ENCODE data around the gene LPIN2.

Gene LPIN2

GRCh38 chr18:2970772-2971659, 41.9 kb downstream of the LPIN2 start:
- FAIRE-seq (no peak), DNase-seq (ENCODE audit: insufficient read length, low spot score) (no peak)
- TF ChIP-seq CTCF (IDR thresholded peaks at IDR 0.05; ENCODE audit: insufficient read depth, missing control alignments) = no peak

GRCh38 chr18:2970344-2970743, 42.6 kb downstream of the LPIN2 start:
- FAIRE-seq (no peak), DNase-seq (ENCODE audit: insufficient read length, low spot score) (no peak)
- TF ChIP-seq CTCF (IDR thresholded peaks at IDR 0.05; ENCODE audit: insufficient read depth, missing control alignments) = no peak

GRCh38 chr18:2969695-2970094, 43.2 kb downstream of the LPIN2 start:
- TF ChIP-seq CTCF (IDR thresholded peaks at IDR 0.05; ENCODE audit: insufficient read depth, missing control alignments) = no peak
- DNase-seq (ENCODE audit: insufficient read length, low spot score) = no peak
- FAIRE-seq = no peak

GRCh38 chr18:2968606-2969005, 44.3 kb downstream of the LPIN2 start:
- no peak for FAIRE-seq
- TF ChIP-seq CTCF (IDR thresholded peaks at IDR 0.05; ENCODE audit: insufficient read depth, missing control alignments) = no peak

GRCh38 chr18:2967820-2968219, 45.1 kb downstream of the LPIN2 start:
- FAIRE-seq = no peak

More at GRCh38 chr18:2968606-2969005, 44.3 kb downstream of the LPIN2 start:
- DNase-seq (ENCODE audit: insufficient read length, low spot score) = no peak

GRCh38 chr18:2967357-2967756, 45.6 kb downstream of the LPIN2 start:
- DNase-seq (ENCODE audit: insufficient read length, low spot score) (no peak), FAIRE-seq (no peak)
- TF ChIP-seq CTCF (IDR thresholded peaks at IDR 0.05; ENCODE audit: insufficient read depth, missing control alignments) = no peak

More at GRCh38 chr18:2967820-2968219, 45.1 kb downstream of the LPIN2 start:
- no peak for DNase-seq (ENCODE audit: insufficient read length, low spot score)
- TF ChIP-seq CTCF (IDR thresholded peaks at IDR 0.05; ENCODE audit: insufficient read depth, missing control alignments) = no peak

- no peak for FAIRE-seq
Measured at GRCh38 chr18:2966560-2966959, 46.4 kb downstream of the LPIN2 start.

More at GRCh38 chr18:2966560-2966959, 46.4 kb downstream of the LPIN2 start:
- TF ChIP-seq CTCF (IDR thresholded peaks at IDR 0.05; ENCODE audit: insufficient read depth, missing control alignments) = no peak
- no peak for DNase-seq (ENCODE audit: insufficient read length, low spot score)
